ENCODE results near the gene RGS10. TPM values are rescaled to one million over a fixed set of nuclear protein-coding genes. Genes with fewer than 3 reads are reported as not detected.

Gene RGS10
- total and polyA plus RNA-seq, 2 of the 8 experiments (the other 6 are each of a cell fraction or from before 2014, with no cell fraction given): 5.5 to 13.1 TPM

DNA sequence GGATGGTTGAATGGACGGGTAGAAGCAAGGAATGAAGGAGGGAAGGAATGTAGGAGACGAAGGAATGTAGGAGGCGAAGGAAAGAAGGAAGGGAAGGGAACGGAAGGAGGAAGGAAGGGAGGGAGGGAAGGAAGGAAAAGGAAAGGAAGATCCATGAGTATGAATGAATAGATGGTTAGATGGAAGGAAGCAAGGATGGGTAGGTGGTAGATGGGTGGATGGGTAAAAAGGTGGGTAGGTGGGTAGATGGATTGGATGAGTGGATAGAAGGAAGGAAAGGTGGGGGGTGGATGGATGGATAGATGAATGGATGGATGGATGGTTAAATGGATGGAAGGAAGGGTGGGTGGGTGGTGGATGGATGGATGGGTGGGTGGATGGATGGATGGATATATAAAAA, 77.4 kb downstream of the RGS10 start:
- H2BK12ac ChIP-seq (ENCODE audit: low read depth, low read length): no peak overlapping the region
- no peak overlapping the region for H3K18ac ChIP-seq (ENCODE audit: extremely low read depth, low read length)
- H3K27me3 ChIP-seq (replicated peaks in 1 of 4; ENCODE audit: control insufficient read depth in 3 of 4, extremely low read depth in 1 of 4, insufficient read depth in 3 of 4, low read length in 3 of 4): peaks cover 0 to 9% (median 5%) of the 10 kb centered on the region in 4 experiments; a peak in 5 of 7 replicates
- POLR2A ChIA-PET (ENCODE audit: partially characterized antibody): no interaction called here
- H2BK15ac ChIP-seq (ENCODE audit: low read length): no peak overlapping the region
- no peak overlapping the region for H3K4me3 ChIP-seq (ENCODE audit: extremely low read depth in 1 of 4, insufficient read depth in 2 of 4, low read depth in 3 of 4, low read length in 4 of 4)
- H3K27ac ChIP-seq (ENCODE audit: low read depth, low read length): no peak overlapping the region
- WGBS, 2 experiments (ENCODE audit: extremely low coverage in 1 of 2, insufficient coverage in 1 of 2, insufficient read length in 1 of 2, insufficient replicate concordance in 2 of 2, low coverage in 1 of 2, low lambda C conversion rate in 2 of 2, missing lambda C conversion rate in 1 of 2): 87 to 99% methylated on average over 4 of the region's 4 CpGs
- H4K91ac ChIP-seq (replicated peaks; ENCODE audit: insufficient read length, low read length): no peak overlapping the region
- no peak overlapping the region for H3K14ac ChIP-seq (ENCODE audit: insufficient read length)
- H3K36me3 ChIP-seq (ENCODE audit: control insufficient read depth in 2 of 4, insufficient read depth in 4 of 4, low read length in 3 of 4): no peaks in the 10 kb centered on the region
- H2AK5ac ChIP-seq (ENCODE audit: low read depth, low read length): no peak overlapping the region
- CTCF ChIA-PET (ENCODE audit: partially characterized antibody): interaction anchor here (1.7 to 2.2 kb wide), 2 partner anchors 20 to 22 kb away, joined by 4 to 6 read pairs; no protein-coding TSS in a partner anchor
- H3K79me2 ChIP-seq (ENCODE audit: control insufficient read depth in 1 of 2, insufficient read depth in 2 of 2, low read length in 2 of 2): no peaks in the 10 kb centered on the region
- H3K9me3 ChIP-seq (ENCODE audit: insufficient read depth in 2 of 2, low read depth in 1 of 2, low read length in 1 of 2): no peaks in the 10 kb centered on the region
- no peak overlapping the region for H2BK5ac ChIP-seq (ENCODE audit: low read depth, low read length)
- H3K56ac ChIP-seq (replicated peaks; ENCODE audit: insufficient read length, low read depth, low read length): no peak overlapping the region
- no peak overlapping the region for H3K4me2 ChIP-seq (ENCODE audit: insufficient read depth in 1 of 2, low read depth in 2 of 2, low read length in 2 of 2)
- DNase-seq (ENCODE audit: low read depth in 1 of 2, low spot score in 2 of 2): no peak
- H4K20me1 ChIP-seq (replicated peaks in 1 of 2; ENCODE audit: control insufficient read depth in 1 of 2, insufficient read depth in 2 of 2, low read length in 2 of 2): no peaks in the 10 kb centered on the region
- peaks cover 7% of the 10 kb centered on the region; the same call in 1 of the 2 replicates for H3K23me2 ChIP-seq (ENCODE audit: low read depth, low read length)
- no peak overlapping the region for H2BK120ac ChIP-seq (replicated peaks; ENCODE audit: low read depth, low read length)
- H3K4ac ChIP-seq (replicated peaks; ENCODE audit: insufficient read length, low read depth, low read length): no peak overlapping the region
- FAIRE-seq: no peak
- H2AFZ ChIP-seq (ENCODE audit: low read length): no peak overlapping the region
- H4K8ac ChIP-seq (ENCODE audit: extremely low read depth, insufficient read depth, low read length): no peak overlapping the region
- no peak overlapping the region for H4K5ac ChIP-seq (ENCODE audit: insufficient read length, low read depth, low read length)
- no peak overlapping the region for H3K9ac ChIP-seq (replicated peaks in 1 of 4; ENCODE audit: extremely low read depth in 1 of 4, low read depth in 3 of 4, low read length in 3 of 4)
- no peaks in the 10 kb centered on the region for H3K4me1 ChIP-seq (replicated peaks in 1 of 4; ENCODE audit: control insufficient read depth in 3 of 4, insufficient read depth in 4 of 4, low read length in 3 of 4)
- H3K79me1 ChIP-seq (ENCODE audit: low read depth, low read length): no peaks in the 10 kb centered on the region
- H3K23ac ChIP-seq (ENCODE audit: insufficient read length): no peak overlapping the region
- no peak overlapping the region for H2BK20ac ChIP-seq (ENCODE audit: low read length)
- TF ChIP-seq KDM1A (IDR thresholded peaks at IDR 0.05; ENCODE audit: borderline replicate concordance, low read length) (no peak), SIN3A (conservative IDR thresholded peaks at IDR 0.05 in 1 of 2, IDR thresholded peaks at IDR 0.05 in 1 of 2; ENCODE audit: low read depth in 1 of 2, low read length in 2 of 2) (no peak), EZH2 (IDR thresholded peaks at IDR 0.05; ENCODE audit: low read depth, low read length, severe bottlenecking) (no peak), YY1 (IDR thresholded peaks at IDR 0.05; ENCODE audit: low read depth, low read length) (no peak), CREB1 (IDR thresholded peaks at IDR 0.05) (no peak), CBX8 (IDR thresholded peaks at IDR 0.05; ENCODE audit: borderline replicate concordance, low read depth, low read length) (no peak), EP300 (IDR thresholded peaks at IDR 0.05; ENCODE audit: borderline replicate concordance in 1 of 2, low read depth in 2 of 2, low read length in 2 of 2) (no peak), GABPA (IDR thresholded peaks at IDR 0.05; ENCODE audit: borderline replicate concordance, insufficient read depth, low read length) (no peak), NRF1 (IDR thresholded peaks at IDR 0.05; ENCODE audit: low read depth, low read length) (no peak), POLR2AphosphoS5 (IDR thresholded peaks at IDR 0.05; ENCODE audit: low read depth, low read length) (no peak), NANOG (IDR thresholded peaks at IDR 0.05; ENCODE audit: insufficient read depth, low read depth, low read length, poor library complexity, severe bottlenecking) (no peak), HDAC2 (IDR thresholded peaks at IDR 0.05; ENCODE audit: borderline replicate concordance in 1 of 2, low read depth in 2 of 2, low read length in 2 of 2) (no peak)
- TF ChIP-seq, protein P1, sequence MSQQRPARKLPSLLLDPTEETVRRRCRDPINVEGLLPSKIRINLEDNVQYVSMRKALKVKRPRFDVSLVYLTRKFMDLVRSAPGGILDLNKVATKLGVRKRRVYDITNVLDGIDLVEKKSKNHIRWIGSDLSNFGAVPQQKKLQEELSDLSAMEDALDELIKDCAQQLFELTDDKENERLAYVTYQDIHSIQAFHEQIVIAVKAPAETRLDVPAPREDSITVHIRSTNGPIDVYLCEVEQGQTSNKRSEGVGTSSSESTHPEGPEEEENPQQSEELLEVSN (IDR thresholded peaks at IDR 0.05): no peak

Data from H1 (cell line).